K562 (cell line): ENCODE data around the gene CIB1. TPM values are rescaled to one million over a fixed set of nuclear protein-coding genes. Genes with fewer than 3 reads are reported as not detected.

Source experiments
- ARID1B ChIP-seq: fragments of 450-650 bp; IDR thresholded peaks from 2 replicates; pipeline ENCODE4 v1.6.1; 2016; ENCODE audit warnings: antibody characterized with exemption, mild to moderate bottlenecking, inconsistent platforms
- ATF7 ChIP-seq: fragments of 450-650 bp; IDR thresholded peaks from 2 replicates; pipeline ENCODE4 v1.7.1; 2014; ENCODE audit warnings: mild to moderate bottlenecking, moderate library complexity
- CBFA2T3 ChIP-seq: fragments of 450-650 bp; IDR thresholded peaks from 2 replicates; pipeline ENCODE4 v1.6.1; 2017
- EP400 ChIP-seq: fragments of 450-650 bp; IDR thresholded peaks from 2 replicates; pipeline ENCODE4 v1.6.1; 2017; ENCODE audit warnings: antibody characterized with exemption, mild to moderate bottlenecking, moderate library complexity
- GTF2E2 ChIP-seq: fragments of 200-800 bp; sonication (Bioruptor generic); IDR thresholded peaks from 2 replicates; pipeline ENCODE4 v1.6.1; 2016; ENCODE audit warnings: missing genetic modification characterization, missing compliant biosample characterization
- KAT7 ChIP-seq: sonication (generic); formaldehyde crosslinking; IDR thresholded peaks from 2 replicates; pipeline ENCODE4 v1.8.0; 2022; ENCODE audit warnings: missing genetic modification reagents, mild to moderate bottlenecking, borderline replicate concordance
- MEF2A ChIP-seq: IDR thresholded peaks from 2 replicates; pipeline ENCODE4 v1.6.1; 2011; ENCODE audit warnings: low read depth, mild to moderate bottlenecking, low read length, moderate library complexity; ENCODE audit not compliant: control insufficient read depth
- NFRKB ChIP-seq: fragments of 450-650 bp; IDR thresholded peaks from 2 replicates; pipeline ENCODE4 v1.6.1; 2016; ENCODE audit warnings: low read depth
- NR2C2 ChIP-seq, 2 experiments: fragments of 200-800 bp in 1 of 2; sonication (Bioruptor generic) in 1 of 2; sonication (generic) in 1 of 2; formaldehyde crosslinking in 1 of 2; IDR thresholded peaks; 2 replicates each; pipeline versions ENCODE4 v1.6.1 to v1.8.0; 2016 to 2022; ENCODE audit warnings: mild to moderate bottlenecking in 1 of 2, missing compliant biosample characterization in 1 of 2, missing genetic modification characterization in 1 of 2, missing genetic modification reagents in 1 of 2
- PHF20 ChIP-seq: fragments of 450-650 bp; IDR thresholded peaks from 2 replicates; pipeline ENCODE4 v1.6.1; 2018; ENCODE audit not compliant: partially characterized antibody
- PHF21A ChIP-seq: fragments of 450-650 bp; IDR thresholded peaks from 2 replicates; pipeline ENCODE4 v1.6.1; 2017; ENCODE audit warnings: low read depth, borderline replicate concordance
- POLR2A ChIP-seq: fragments of 450-650 bp; conservative IDR thresholded peaks from 2 replicates; pipeline ENCODE4 v1.6.1; 2016
- RNF2 ChIP-seq: sonication (generic); IDR thresholded peaks from 2 replicates; pipeline ENCODE4 v1.6.1; 2016
- SIN3A ChIP-seq, 2 experiments: fragments of 150-350 bp in 1 of 2; IDR thresholded peaks; 2 replicates each; pipeline ENCODE4 v1.6.1; 2011 to 2016; ENCODE audit warnings: borderline replicate concordance in 2 of 2, low read depth in 2 of 2, low read length in 2 of 2, mild to moderate bottlenecking in 2 of 2, moderate library complexity in 2 of 2; ENCODE audit not compliant: control insufficient read depth in 1 of 2
- SMAD1 ChIP-seq: fragments of 150-350 bp; IDR thresholded peaks from 2 replicates; pipeline ENCODE4 v1.6.1; 2014; ENCODE audit warnings: low read length, low read depth; ENCODE audit not compliant: partially characterized antibody
- STAT6 ChIP-seq: sonication (generic); formaldehyde crosslinking; IDR thresholded peaks from 2 replicates; pipeline ENCODE4 v1.8.1; 2023; ENCODE audit warnings: mild to moderate bottlenecking, missing genetic modification reagents
- TRIM25 ChIP-seq: fragments of 450-650 bp; IDR thresholded peaks from 2 replicates; pipeline ENCODE4 v1.7.0; 2016; ENCODE audit warnings: borderline replicate concordance
- XRCC5 ChIP-seq: fragments of 200-400 bp; formaldehyde crosslinking; IDR thresholded peaks from 2 replicates; pipeline ENCODE4 v1.6.1; 2017; ENCODE audit warnings: low read depth, mild to moderate bottlenecking, low read length
- ZBTB2 ChIP-seq: fragments of 450-650 bp; IDR thresholded peaks from 2 replicates; pipeline ENCODE4 v1.6.1; 2016; ENCODE audit warnings: antibody characterized with exemption
- ZNF324 ChIP-seq: fragments of 250-450 bp; sonication (Bioruptor Pico); IDR thresholded peaks from 2 replicates; pipeline ENCODE4 v1.4.0; 2020; ENCODE audit warnings: mild to moderate bottlenecking
- ZSCAN29 ChIP-seq: fragments of 450-650 bp; IDR thresholded peaks from 2 replicates; pipeline ENCODE4 v1.6.1; 2017
- polyA plus RNA-seq, 8 experiments: library from polyadenylated mRNA; depleted of rRNA in 4 of 8; stranded (reverse) in 5 of 8; unstranded in 3 of 8; fragments of >200 nt; fragmentation: Nextera tagmentation in 2 of 8; fragmentation: Illumina TruSeq in 1 of 8; extraction: Ambion mirVana in 2 of 8; extraction: Trizol in 1 of 8; gene quantifications; 2 replicates each; pipeline versions ENCODE4 v1.2.1 to v1.2.3, GENCODE V29; 2011 to 2014; ENCODE audit warnings: inconsistent platforms in 1 of 8, missing spikeins in 1 of 8
- total RNA-seq, 7 experiments: library from RNA; depleted of rRNA in 6 of 7; stranded (reverse); fragments of >200 nt in 6 of 7; fragmentation: Illumina TruSeq in 2 of 7; extraction: Trizol in 2 of 7; gene quantifications; 2 replicates each; pipeline versions ENCODE4 v1.2.1 to v1.2.3, GENCODE V29; 2011 to 2021; ENCODE audit warnings: low replicate concordance in 1 of 7
- TF ChIP-seq, protein P1 (sequence below), 3 experiments: fragments of 200-800 bp in 1 of 3; sonication (Bioruptor generic) in 1 of 3; sonication (generic) in 1 of 3; formaldehyde crosslinking in 1 of 3; IDR thresholded peaks; 2 replicates each; pipeline versions ENCODE4 v1.6.1 to v1.8.0; 2016 to 2022; ENCODE audit warnings: mild to moderate bottlenecking in 2 of 3, missing compliant biosample characterization in 2 of 3, missing genetic modification characterization in 2 of 3, missing genetic modification reagents in 1 of 3

CIB1 gene
- total and polyA plus RNA-seq, 9 of the 15 experiments (the other 6 are each of a cell fraction or from before 2014, with no cell fraction given), result 14.9 to 136 (median 64.5) TPM

- peak; percentile 82; the same call in 1 of the 2 replicates for TF ChIP-seq XRCC5
- peak; percentile 85 for TF ChIP-seq POLR2A
- TF ChIP-seq STAT6 (CRISPR knock-in tag), result 0 out of 2 replicates have a peak, but pooled peaks have one; percentile 37
- TF ChIP-seq ATF7, result peak; percentile 77; the same call in 1 of the 2 replicates
- peak; percentile 42; the same call in 1 of the 2 replicates for TF ChIP-seq KAT7 (CRISPR knock-in tag)
- peak; percentile 87 for TF ChIP-seq EP400
- peak; percentile 85 for TF ChIP-seq MEF2A
- peak; percentile 54; the same call in 1 of the 2 replicates for TF ChIP-seq GTF2E2
- TF ChIP-seq PHF21A, result peak; percentile 41; the same call in 1 of the 2 replicates
- TF ChIP-seq ZBTB2, result peak; percentile 84
- TF ChIP-seq NR2C2 (CRISPR knock-in tag; IDR thresholded peaks at IDR 0.05), result no peak
- peak; percentile 80 for TF ChIP-seq NR2C2 (tag; IDR thresholded peaks at IDR 0.05)
- TF ChIP-seq, protein P1, sequence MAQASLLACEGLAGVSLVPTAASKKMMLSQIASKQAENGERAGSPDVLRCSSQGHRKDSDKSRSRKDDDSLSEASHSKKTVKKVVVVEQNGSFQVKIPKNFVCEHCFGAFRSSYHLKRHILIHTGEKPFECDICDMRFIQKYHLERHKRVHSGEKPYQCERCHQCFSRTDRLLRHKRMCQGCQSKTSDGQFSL (CRISPR knock-in tag; IDR thresholded peaks at IDR 0.05), result no peak
- TF ChIP-seq, protein P1 (tag; IDR thresholded peaks at IDR 0.05), result 0 out of 4 replicates have a peak, but pooled peaks have one; percentile 14 to 23
- TF ChIP-seq ZSCAN29, result peak; percentile 75
- peak; percentile 68 for TF ChIP-seq ARID1B
- TF ChIP-seq RNF2, result peak; percentile 85
- peak; percentile 43 for TF ChIP-seq PHF20
- TF ChIP-seq SMAD1, result peak; percentile 23
- TF ChIP-seq NFRKB, result peak; percentile 65
- peak in 1 of 2 experiments; percentile 20; a peak in 1 of 4 replicates for TF ChIP-seq SIN3A (IDR thresholded peaks at IDR 0.05; ENCODE audit: borderline replicate concordance in 2 of 2, control insufficient read depth in 1 of 2, low read depth in 2 of 2, low read length in 2 of 2)
- TF ChIP-seq TRIM25, result peak; percentile 82; the same call in 1 of the 2 replicates
- TF ChIP-seq CBFA2T3, result peak; percentile 65
- TF ChIP-seq ZNF324 (CRISPR knock-in tag), result no peak
These were observed 49.5 kb downstream of the CIB1 start (continued) for GRCh38 chr15:90184119-90184785.
